Left ventricle myocardium inferior (tissue), 1 donor: Measurements from ENCODE around the gene ALG8. TPM values are rescaled to one million over a fixed set of nuclear protein-coding genes. Genes with fewer than 3 reads are reported as not detected.
"Not testable (repeated sequence)": the region's sequence is repeated elsewhere in the genome, so short reads cannot be mapped to it uniquely, and the experiment has no call there.

Experiments used
- DNase-seq: peaks from one replicate; pipeline ENCODE4 v3.0.0-alpha.2; 2020
- H3K27ac ChIP-seq: fragments of 200-600 bp; replicated peaks from 2 replicates; pipeline ENCODE4 v1.8.0; 2021
- H3K27me3 ChIP-seq: fragments of 200-600 bp; 2 replicates; pipeline ENCODE4 v1.8.0; 2021; ENCODE audit warnings: low read depth
- H3K36me3 ChIP-seq: fragments of 200-600 bp; 2 replicates; pipeline ENCODE4 v1.8.0; 2021
- H3K4me1 ChIP-seq: fragments of 200-600 bp; 2 replicates; pipeline ENCODE4 v1.8.0; 2021
- H3K4me3 ChIP-seq: fragments of 200-600 bp; 2 replicates; pipeline ENCODE4 v1.8.0; 2021; ENCODE audit warnings: mild to moderate bottlenecking, moderate library complexity
- H3K9me3 ChIP-seq: fragments of 200-600 bp; replicated peaks from 2 replicates; pipeline ENCODE4 v1.8.0; 2021
- CTCF ChIP-seq: fragments of 200-600 bp; IDR thresholded peaks from 2 replicates; pipeline ENCODE4 v1.8.0; 2021; ENCODE audit warnings: antibody characterized with exemption, mild to moderate bottlenecking, borderline replicate concordance
- intact Hi-C: fragments of 100-400 bp; cut with micrococcal nuclease; formaldehyde crosslinking; loops from one replicate; pipeline ENCODE4 v1.11.0; 2022
- total RNA-seq: library from RNA; stranded (reverse); fragmentation: NEBNext Ultra II Directional; extraction: Animal tissue kit (Norgen Biotek cat#: 25700); gene quantifications from one replicate; pipeline ENCODE4 v1.2.1, GENCODE V29; 2021
- donor health status: DM: no; HTN: yes; CAD: no; lungs with severe emphysema.

The ALG8 gene
- total RNA-seq, 1 donor from 2014 or later, result 15.3 TPM

GRCh38 chr11:78099666-78100065, 39.8 kb downstream of the ALG8 start:
- Histone ChIP-seq H3K4me3 (no peak overlapping the region), H3K9me3 (no peaks in the 10 kb centered on the region), H3K27ac (no peak overlapping the region), H3K4me1 (peaks cover 19% of the 10 kb centered on the region), H3K27me3 (no peaks in the 10 kb centered on the region), H3K36me3 (peaks cover 47% of the 10 kb centered on the region)
- TF ChIP-seq CTCF, result no peak
- intact Hi-C loops, result no loop called here
- DNase-seq, result no peak

DNA sequence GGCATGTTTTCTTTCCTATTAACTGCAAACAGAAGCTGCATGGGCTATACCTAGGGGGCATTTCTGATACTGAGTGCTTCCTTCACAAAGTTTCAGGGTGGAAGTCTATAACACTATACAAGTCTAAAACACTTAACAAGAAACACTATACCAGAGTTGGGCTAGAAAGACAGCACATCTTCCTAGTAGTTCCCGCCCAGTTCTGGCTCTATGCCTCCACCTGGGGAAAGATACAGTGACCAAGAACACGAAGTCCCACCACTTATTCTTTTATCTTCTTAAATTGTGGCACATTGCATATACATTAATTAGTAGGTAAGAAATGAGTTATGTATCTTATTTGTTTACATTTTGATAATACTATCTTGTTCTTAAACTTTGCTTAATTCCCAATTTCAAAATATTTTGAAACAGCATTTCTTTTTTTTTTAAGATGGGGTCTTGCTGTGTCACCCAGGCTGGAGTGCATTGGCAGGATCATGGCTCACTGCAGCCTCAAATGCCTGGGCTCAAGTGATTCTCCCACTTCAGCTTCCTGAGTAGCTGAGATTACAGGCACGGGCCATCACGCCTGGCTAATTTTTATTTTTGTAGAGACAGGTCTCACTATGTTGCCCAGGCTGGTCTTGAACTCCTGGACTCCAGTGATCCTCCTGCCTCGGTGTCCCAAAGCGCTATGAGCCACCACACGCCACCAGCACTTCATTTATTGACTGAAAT, 41.6 kb downstream of the ALG8 start:
- DNase-seq, result no peak
- Histone ChIP-seq H3K4me1 (peaks cover 19% of the 10 kb centered on the region), H3K36me3 (peaks cover 32% of the 10 kb centered on the region), H3K27me3 (no peaks in the 10 kb centered on the region), H3K9me3 (no peaks in the 10 kb centered on the region), H3K4me3 (no peak overlapping the region), H3K27ac (no peak overlapping the region)
- intact Hi-C loops, result no loop called here
- TF ChIP-seq CTCF, result no peak

GRCh38 chr11:78094250-78094649, 45.2 kb downstream of the ALG8 start:
- H3K4me1 ChIP-seq, result peaks cover 7% of the 10 kb centered on the region

GRCh38 chr11:78086521-78087074, 52.8 kb downstream of the ALG8 start:
- DNase-seq, H3K4me3 ChIP-seq, H3K9me3 ChIP-seq, intact Hi-C loops, H3K36me3 ChIP-seq, H3K4me1 ChIP-seq, H3K27ac ChIP-seq, H3K27me3 ChIP-seq: not testable (repeated sequence)

More at GRCh38 chr11:78094250-78094649, 45.2 kb downstream of the ALG8 start:
- Histone ChIP-seq H3K4me3 (no peak overlapping the region), H3K27ac (no peak overlapping the region), H3K9me3 (no peaks in the 10 kb centered on the region), H3K27me3 (no peaks in the 10 kb centered on the region), H3K36me3 (peaks cover 15% of the 10 kb centered on the region)
- intact Hi-C loops, result no loop called here
- DNase-seq, result no peak
- no peak for TF ChIP-seq CTCF

GRCh38 chr11:78085972-78086371, 53.5 kb downstream of the ALG8 start:
- no peaks in the 10 kb centered on the region for H3K9me3 ChIP-seq
- H3K4me1 ChIP-seq, result no peaks in the 10 kb centered on the region
- TF ChIP-seq CTCF, result no peak
- DNase-seq, result no peak
- no peak overlapping the region for H3K27ac ChIP-seq
- intact Hi-C loops, result no loop called here
- no peak overlapping the region for H3K4me3 ChIP-seq
- no peaks in the 10 kb centered on the region for H3K27me3 ChIP-seq
- H3K36me3 ChIP-seq, result no peaks in the 10 kb centered on the region

GRCh38 chr11:78084506-78084905, 54.9 kb downstream of the ALG8 start:
- H3K9me3 ChIP-seq, DNase-seq, H3K4me3 ChIP-seq, H3K27ac ChIP-seq, H3K36me3 ChIP-seq, intact Hi-C loops, H3K27me3 ChIP-seq: not testable (repeated sequence)
- H3K4me1 ChIP-seq, result peaks cover 12% of the 10 kb centered on the region
